Astrocyte (in vitro differentiated cells and primary cell): ENCODE measurements around the gene DCAF15. TPM values are rescaled to one million over a fixed set of nuclear protein-coding genes. Genes with fewer than 3 reads are reported as not detected.
A peak's percentile ranks its signal among the peaks of the same experiment; 100 is the strongest.

Source experiments
- DNase-seq: peaks from one replicate; pipeline ENCODE4 v3.0.0-alpha.2; 2010; ENCODE audit warnings: low read depth
- FAIRE-seq: peaks from 2 replicates; lab custom pipeline; 2011; peaks lifted over from hg19 to GRCh38; lab: Jason Lieb, UNC
- H2AFZ ChIP-seq: 2 replicates; pipeline ENCODE4 v1.6.0; 2012; ENCODE audit warnings: low read depth, low read length, inconsistent platforms
- H3K27ac ChIP-seq: 2 replicates; pipeline ENCODE4 v1.5.1; 2011; ENCODE audit warnings: low read depth, low read length, inconsistent platforms
- H3K27me3 ChIP-seq: 2 replicates; pipeline ENCODE4 v1.6.0; 2011; ENCODE audit warnings: low read length, inconsistent platforms; ENCODE audit not compliant: insufficient read depth
- H3K36me3 ChIP-seq: 2 replicates; pipeline ENCODE4 v1.5.1; 2011; ENCODE audit warnings: low read length, inconsistent platforms; ENCODE audit not compliant: insufficient read depth
- H3K4me1 ChIP-seq: 2 replicates; pipeline ENCODE4 v1.5.1; 2011; ENCODE audit warnings: low read length, inconsistent platforms; ENCODE audit not compliant: insufficient read depth
- H3K4me2 ChIP-seq: 2 replicates; pipeline ENCODE4 v1.6.0; 2012; ENCODE audit warnings: low read length, inconsistent platforms
- H3K4me3 ChIP-seq: 2 replicates; pipeline ENCODE4 v1.5.1; 2011; ENCODE audit warnings: low read depth, mild to moderate bottlenecking, low read length, inconsistent platforms; ENCODE audit not compliant: insufficient read depth
- H3K79me2 ChIP-seq: 2 replicates; pipeline ENCODE4 v1.6.0; 2012; ENCODE audit warnings: mild to moderate bottlenecking, low read length, inconsistent platforms; ENCODE audit not compliant: insufficient read depth
- H3K9ac ChIP-seq: 2 replicates; pipeline ENCODE4 v1.6.0; 2012; ENCODE audit warnings: mild to moderate bottlenecking, low read length, inconsistent platforms
- H3K9me3 ChIP-seq: 2 replicates; pipeline ENCODE4 v1.5.1; 2012; ENCODE audit warnings: low read depth, mild to moderate bottlenecking, low read length, inconsistent platforms; ENCODE audit not compliant: insufficient read depth
- H4K20me1 ChIP-seq: 2 replicates; pipeline ENCODE4 v1.6.0; 2012; ENCODE audit warnings: low read length, inconsistent platforms; ENCODE audit not compliant: insufficient read depth
- H3K27ac Mint-ChIP-seq: one replicate; pipeline ENCODE4 v1.8.0; 2021; ENCODE audit warnings: mild to moderate bottlenecking, mixed read lengths; ENCODE audit not compliant: unreplicated experiment
- H3K27me3 Mint-ChIP-seq: one replicate; pipeline ENCODE4 v1.8.0; 2021; ENCODE audit warnings: low read depth, mixed read lengths; ENCODE audit not compliant: unreplicated experiment
- H3K36me3 Mint-ChIP-seq: one replicate; pipeline ENCODE4 v1.8.0; 2021; ENCODE audit warnings: low read depth, mixed read lengths; ENCODE audit not compliant: unreplicated experiment
- H3K4me1 Mint-ChIP-seq: one replicate; pipeline ENCODE4 v1.8.0; 2021; ENCODE audit warnings: low read depth, mixed read lengths; ENCODE audit not compliant: unreplicated experiment
- H3K4me3 Mint-ChIP-seq: one replicate; pipeline ENCODE4 v1.8.0; 2021; ENCODE audit warnings: mild to moderate bottlenecking, moderate library complexity, mixed read lengths; ENCODE audit not compliant: unreplicated experiment
- H3K9me3 Mint-ChIP-seq: one replicate; pipeline ENCODE4 v1.8.0; 2021; ENCODE audit warnings: mild to moderate bottlenecking, mixed read lengths; ENCODE audit not compliant: unreplicated experiment
- EZH2 ChIP-seq: IDR thresholded peaks from 2 replicates; pipeline ENCODE4 v1.6.1; 2012; ENCODE audit warnings: mild to moderate bottlenecking, low read length, inconsistent platforms; ENCODE audit not compliant: insufficient read depth
- total RNA-seq: library from RNA; stranded (reverse); gene quantifications from 2 replicates; pipeline ENCODE4 v1.2.1, GENCODE V29; 2021
- TF ChIP-seq, protein P1 (sequence below): IDR thresholded peaks from 2 replicates; pipeline ENCODE4 v1.5.1; 2011; ENCODE audit warnings: low read depth, mild to moderate bottlenecking, inconsistent platforms, low read length, moderate library complexity; ENCODE audit not compliant: insufficient read depth

DCAF15 gene
- total RNA-seq, 1 donor from 2014 or later: 32.2 TPM

DNA sequence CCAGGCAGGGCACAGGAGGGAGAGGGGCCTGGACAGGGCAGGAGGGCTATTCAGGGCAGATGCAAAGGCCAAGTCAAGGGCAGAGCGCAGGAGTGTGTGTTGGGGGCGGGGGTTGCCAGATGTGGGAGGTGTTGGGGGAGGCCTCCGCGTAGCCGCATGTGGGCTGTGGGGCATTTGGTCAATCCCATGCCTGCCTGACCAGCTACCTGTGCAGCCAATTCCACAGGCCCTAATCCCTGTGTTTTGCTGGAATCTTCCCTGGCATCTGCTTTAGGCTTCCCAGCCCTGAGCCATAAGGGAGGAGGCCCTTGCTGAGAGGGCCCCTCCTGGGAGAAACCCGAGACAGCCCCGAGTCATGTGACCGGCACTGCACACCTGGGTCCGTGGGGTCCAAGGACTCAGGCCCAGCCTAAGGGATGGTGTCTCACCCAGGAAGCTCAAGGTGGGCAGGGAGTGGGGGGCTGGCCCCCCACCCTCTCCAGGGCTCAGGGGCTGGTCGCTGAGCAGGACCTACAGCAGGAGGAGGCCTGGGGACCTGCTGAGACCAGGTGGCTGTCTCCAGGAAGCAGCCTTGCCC lies 33.5 kb downstream of the DCAF15 start:
- no peak for DNase-seq
- no peak overlapping the region for H3K9ac ChIP-seq
- FAIRE-seq: no peak

DNA sequence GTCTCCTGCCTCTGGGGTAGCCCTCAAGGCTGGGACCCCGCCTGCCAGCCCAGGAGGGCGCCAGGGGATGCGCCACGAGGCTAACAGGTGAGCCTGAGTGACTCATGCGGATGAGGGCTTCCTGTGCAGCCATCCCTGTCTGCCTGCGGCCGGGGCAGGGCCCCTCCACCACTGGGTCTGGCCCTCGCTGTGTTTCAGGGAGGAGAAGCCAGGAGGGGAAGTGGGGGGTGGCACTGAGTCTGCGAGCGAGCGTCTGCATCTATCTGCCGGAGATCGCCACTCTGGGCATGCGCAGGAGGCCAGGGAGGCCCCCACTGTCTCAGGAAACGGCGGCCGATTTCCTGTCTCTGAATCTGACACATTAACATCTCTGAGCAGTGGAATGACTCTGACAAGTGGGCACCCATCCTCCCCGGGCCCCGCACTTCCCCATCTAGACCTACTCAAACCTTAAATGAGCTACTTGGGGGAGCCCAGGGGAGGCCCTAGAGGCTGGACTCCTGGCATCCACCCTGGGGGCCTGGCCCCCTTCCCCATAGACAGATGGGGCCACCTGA lies 34.1 kb downstream of the DCAF15 start:
- no peak for TF ChIP-seq EZH2
- TF ChIP-seq, protein P1, sequence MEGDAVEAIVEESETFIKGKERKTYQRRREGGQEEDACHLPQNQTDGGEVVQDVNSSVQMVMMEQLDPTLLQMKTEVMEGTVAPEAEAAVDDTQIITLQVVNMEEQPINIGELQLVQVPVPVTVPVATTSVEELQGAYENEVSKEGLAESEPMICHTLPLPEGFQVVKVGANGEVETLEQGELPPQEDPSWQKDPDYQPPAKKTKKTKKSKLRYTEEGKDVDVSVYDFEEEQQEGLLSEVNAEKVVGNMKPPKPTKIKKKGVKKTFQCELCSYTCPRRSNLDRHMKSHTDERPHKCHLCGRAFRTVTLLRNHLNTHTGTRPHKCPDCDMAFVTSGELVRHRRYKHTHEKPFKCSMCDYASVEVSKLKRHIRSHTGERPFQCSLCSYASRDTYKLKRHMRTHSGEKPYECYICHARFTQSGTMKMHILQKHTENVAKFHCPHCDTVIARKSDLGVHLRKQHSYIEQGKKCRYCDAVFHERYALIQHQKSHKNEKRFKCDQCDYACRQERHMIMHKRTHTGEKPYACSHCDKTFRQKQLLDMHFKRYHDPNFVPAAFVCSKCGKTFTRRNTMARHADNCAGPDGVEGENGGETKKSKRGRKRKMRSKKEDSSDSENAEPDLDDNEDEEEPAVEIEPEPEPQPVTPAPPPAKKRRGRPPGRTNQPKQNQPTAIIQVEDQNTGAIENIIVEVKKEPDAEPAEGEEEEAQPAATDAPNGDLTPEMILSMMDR: no peak
- Histone ChIP-seq H4K20me1 (peaks cover 5% of the 10 kb centered on the region), H3K36me3 (no peaks in the 10 kb centered on the region), H3K27me3 (no peaks in the 10 kb centered on the region), H3K4me1 (peaks cover 9% of the 10 kb centered on the region), H2AFZ (peak overlapping the region; percentile 45), H3K27ac (no peak overlapping the region), H3K4me2 (peak overlapping the region; percentile 57), H3K79me2 (no peaks in the 10 kb centered on the region), H3K9me3 (no peaks in the 10 kb centered on the region), H3K4me3 (no peak overlapping the region), H3K9ac (peak overlapping the region; percentile 31)
- H3K36me3 Mint-ChIP-seq: peaks cover 15% of the 10 kb centered on the region
- no peaks in the 10 kb centered on the region for H3K9me3 Mint-ChIP-seq
- no peaks in the 10 kb centered on the region for H3K27me3 Mint-ChIP-seq
- no peak overlapping the region for H3K4me3 Mint-ChIP-seq
- no peak for DNase-seq
- no peak overlapping the region for H3K27ac Mint-ChIP-seq
- peaks cover 5% of the 10 kb centered on the region for H3K4me1 Mint-ChIP-seq
- FAIRE-seq: no peak

More for the DNA sequence above, 33.5 kb downstream of the DCAF15 start:
- H3K27me3 Mint-ChIP-seq: no peaks in the 10 kb centered on the region
- Histone ChIP-seq H3K4me1 (peaks cover 9% of the 10 kb centered on the region), H3K27me3 (no peaks in the 10 kb centered on the region), H3K4me2 (peak overlapping the region; percentile 57), H3K27ac (no peak overlapping the region), H2AFZ (peak overlapping the region; percentile 45), H3K36me3 (no peaks in the 10 kb centered on the region), H3K79me2 (no peaks in the 10 kb centered on the region), H4K20me1 (peaks cover 5% of the 10 kb centered on the region), H3K9me3 (no peaks in the 10 kb centered on the region), H3K4me3 (no peak overlapping the region)
- H3K4me3 Mint-ChIP-seq: no peak overlapping the region
- peaks cover 11% of the 10 kb centered on the region for H3K36me3 Mint-ChIP-seq
- H3K27ac Mint-ChIP-seq: no peak overlapping the region
- H3K4me1 Mint-ChIP-seq: peaks cover 5% of the 10 kb centered on the region
- H3K9me3 Mint-ChIP-seq: no peaks in the 10 kb centered on the region
- no peak for TF ChIP-seq EZH2
- TF ChIP-seq, protein P1: no peak
